A549 treated with AZD9567 at 1 μM for 4 hours (cell line): ENCODE measurements around the gene MRRF. TPM values are rescaled to one million over a fixed set of nuclear protein-coding genes. Genes with fewer than 3 reads are reported as not detected.

Experiments used
- total RNA-seq: library from RNA; stranded (reverse); fragments of 200-300 nt; extraction: Qiagen RNA extraction; gene quantifications from 5 replicates; pipeline ENCODE4 v1.2.3, GENCODE V29; 2022; ENCODE audit not compliant: insufficient read depth

MRRF gene
- 61.4 to 85.0 TPM (median 65.5 TPM) in 5 replicates for total RNA-seq

GRCh38 chr9:122264360-122265148, at the start of gene MRRF, which contains the start of gene RBM18:
Gene MRRF (plus strand): TSS chr9:122264882. CDS start chr9:122270892, 6,010 bp downstream.
Gene RBM18 (minus strand): TSS chr9:122264840. CDS start chr9:122261492, 3,348 bp downstream.

GRCh38 chr9:122228568-122229484, 35.9 kb upstream of the MRRF start, which contains the start of gene LHX6:
Gene LHX6 (minus strand): TSS chr9:122228957. CDS start chr9:122228740, 217 bp downstream.

DNA sequence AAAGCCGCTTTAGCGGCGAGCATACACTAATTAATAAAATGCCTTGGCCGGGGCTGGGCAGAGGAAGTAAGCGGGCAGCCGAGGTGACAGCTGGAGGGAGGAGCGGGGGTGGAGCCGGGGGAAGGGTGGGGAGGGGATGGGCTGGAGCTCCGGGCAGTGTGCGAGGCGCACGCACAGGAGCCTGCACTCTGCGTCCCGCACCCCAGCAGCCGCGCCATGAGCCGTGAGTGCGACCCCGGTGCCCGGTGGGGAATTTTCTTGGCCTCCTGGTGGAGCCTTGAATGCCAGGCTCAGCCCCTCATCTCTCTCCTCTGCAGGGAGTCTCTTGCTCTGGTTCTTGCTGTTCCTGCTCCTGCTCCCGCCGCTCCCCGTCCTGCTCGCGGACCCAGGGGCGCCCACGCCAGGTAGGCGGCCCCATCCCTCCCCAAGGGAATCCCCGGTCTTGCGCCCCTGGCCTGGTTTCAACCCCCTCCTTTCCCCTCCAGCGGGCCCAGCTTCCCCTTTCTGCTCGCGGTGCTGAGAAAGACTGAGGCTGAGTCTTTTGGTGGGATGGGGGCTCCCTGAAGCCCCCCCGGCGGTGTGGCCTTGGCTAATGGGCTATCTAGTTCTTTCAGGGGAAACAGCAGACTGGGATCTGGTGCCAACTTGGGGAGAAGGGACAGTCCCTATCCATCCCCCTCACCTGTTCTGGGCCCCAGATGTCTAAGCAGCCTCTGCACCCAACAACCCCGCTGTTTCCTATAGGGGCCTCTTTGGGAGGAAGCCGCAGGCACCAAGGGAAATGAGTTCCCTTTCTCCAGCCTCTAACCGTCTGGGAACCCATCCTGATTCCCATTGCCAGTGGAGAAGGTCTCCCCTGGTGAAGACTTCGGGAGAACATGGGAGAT, 106.4 kb downstream of the MRRF start, which contains the start of gene PTGS1:
Gene PTGS1 (plus strand): TSS at position 156 of the 887 bp plus-strand sequence. CDS start 61 bp downstream, at position 217.

Other genes starting within 250 kb of the MRRF start
- 3.0 to 5.8 TPM (median 5.4 TPM) in 5 replicates for gene TTLL11, start 171.6 kb upstream of the MRRF start, total RNA-seq
- 108 to 116 TPM (median 111 TPM) in 5 replicates for gene NDUFA8, start 105.1 kb upstream of the MRRF start, total RNA-seq
- gene MORN5, start 105.0 kb upstream of the MRRF start, total RNA-seq, result not detected in 5 replicates
- 1.2 to 1.7 TPM (median 1.4 TPM) in 4 of 5 replicates, not detected in the other for gene LHX6, start 35.9 kb upstream of the MRRF start, total RNA-seq
- gene RBM18, start within 50 bp of the MRRF start, total RNA-seq, result 13.9 to 24.4 TPM (median 21.7 TPM) in 5 replicates
- gene PTGS1, start 106.1 kb downstream of the MRRF start, total RNA-seq, result 0.62 to 1.3 TPM (median 1.1 TPM) in 5 replicates
- not detected in 5 replicates for gene OR1J1, start 213.0 kb downstream of the MRRF start, total RNA-seq
- not detected in 5 replicates for gene OR1J2, start 245.9 kb downstream of the MRRF start, total RNA-seq